Right cardiac atrium (tissue), 5 donors: ENCODE data around the gene TRABD. TPM values are rescaled to one million over a fixed set of nuclear protein-coding genes. Genes with fewer than 3 reads are reported as not detected.

Experiments used
- polyA plus RNA-seq: library from polyadenylated mRNA; stranded (reverse); fragments of 200-250 nt; gene quantifications from one replicate; pipeline ENCODE4 v1.2.3, GENCODE V29; 2013
- total RNA-seq, 4 donors: library from RNA; stranded (reverse); fragmentation: NEBNext Ultra II Directional; extraction: Animal tissue kit (Norgen Biotek cat#: 25700); gene quantifications; one replicate each; pipeline ENCODE4 v1.2.1, GENCODE V29; 2021
- donor health status: healthy with polysubstance abuse.
- donor health status: DM: no; HTN: yes; CAD: no.
- donor health status: DM: no; HTN: no; CAD: no.
- donor health status: DM: no; HTN: yes; CAD: no; lungs with severe emphysema.
- donor health status: DM: yes; HTN: yes; CAD: no.

TRABD gene
- total and polyA plus RNA-seq, 5 donors: 16.7 to 25.5 (median 21.6) TPM

Other genes with a start within 250 kb of the TRABD start
- 10 to 100 TPM; 39.9 to 55.8 (median 49.9) TPM for gene PIM3, start 225.1 kb upstream of the TRABD start, total RNA-seq
- gene PIM3, start 225.1 kb upstream of the TRABD start, polyA plus RNA-seq: 39.0 TPM
- gene IL17REL, start 173.1 kb upstream of the TRABD start, total RNA-seq: under 1 TPM in 1 of 4 donors, not detected in 3; 0.06 TPM
- gene IL17REL, start 173.1 kb upstream of the TRABD start, polyA plus RNA-seq: not detected
- gene TTLL8, start 127.6 kb upstream of the TRABD start, total RNA-seq: not detected
- not detected for gene TTLL8, start 127.6 kb upstream of the TRABD start, polyA plus RNA-seq
- under 1 TPM in 3 of 4 donors, not detected in 1; 0.14 to 0.71 (median 0.14) TPM for gene MLC1, start 100.5 kb upstream of the TRABD start, total RNA-seq
- 1.2 TPM for gene MLC1, start 100.5 kb upstream of the TRABD start, polyA plus RNA-seq
- under 1 TPM; 0.29 to 0.62 (median 0.53) TPM for gene MOV10L1, start 95.9 kb upstream of the TRABD start, total RNA-seq
- 0.63 TPM for gene MOV10L1, start 95.9 kb upstream of the TRABD start, polyA plus RNA-seq
- gene PANX2, start 15.2 kb upstream of the TRABD start, total RNA-seq: 1 to 10 TPM in 2 of 4 donors, under 1 TPM in 2; 0.43 to 2.1 (median 1.3) TPM
- gene PANX2, start 15.2 kb upstream of the TRABD start, polyA plus RNA-seq: 0.68 TPM
- gene SELENOO, start 15.1 kb downstream of the TRABD start, total RNA-seq: 10 to 100 TPM; 14.6 to 16.3 (median 15.3) TPM
- 17.1 TPM for gene SELENOO, start 15.1 kb downstream of the TRABD start, polyA plus RNA-seq
- gene TUBGCP6, start 59.1 kb downstream of the TRABD start, total RNA-seq: 10 to 100 TPM; 20.6 to 22.8 (median 22.6) TPM
- 20.4 TPM for gene TUBGCP6, start 59.1 kb downstream of the TRABD start, polyA plus RNA-seq
- 10 to 100 TPM in 2 of 4 donors, 1 to 10 TPM in 2; 8.7 to 13.5 (median 11.6) TPM for gene HDAC10, start 65.4 kb downstream of the TRABD start, total RNA-seq
- 11.6 TPM for gene HDAC10, start 65.4 kb downstream of the TRABD start, polyA plus RNA-seq
- gene MAPK12, start 75.8 kb downstream of the TRABD start, total RNA-seq: 10 to 100 TPM; 10.5 to 14.8 (median 11.2) TPM
- gene MAPK12, start 75.8 kb downstream of the TRABD start, polyA plus RNA-seq: 15.2 TPM
- 1 to 10 TPM; 6.4 to 7.9 (median 7.4) TPM for gene MAPK11, start 84.5 kb downstream of the TRABD start, total RNA-seq
- 8.8 TPM for gene MAPK11, start 84.5 kb downstream of the TRABD start, polyA plus RNA-seq
- gene PLXNB2, start 121.7 kb downstream of the TRABD start, total RNA-seq: 100 to 1,000 TPM in 1 of 4 donors, 10 to 100 TPM in 3; 80.7 to 110 (median 90.6) TPM
- gene PLXNB2, start 121.7 kb downstream of the TRABD start, polyA plus RNA-seq: 60.0 TPM
- gene DENND6B, start 141.1 kb downstream of the TRABD start, total RNA-seq: 1 to 10 TPM; 2.0 to 3.1 (median 2.5) TPM
- 2.4 TPM for gene DENND6B, start 141.1 kb downstream of the TRABD start, polyA plus RNA-seq
- gene PPP6R2, start 157.4 kb downstream of the TRABD start, total RNA-seq: 10 to 100 TPM; 40.1 to 50.2 (median 44.6) TPM
- gene PPP6R2, start 157.4 kb downstream of the TRABD start, polyA plus RNA-seq: 36.2 TPM